GM19467 (cell line): Measurements from ENCODE around the gene FZD2.
"Not testable (repeated sequence)": the region's sequence is repeated elsewhere in the genome, so short reads cannot be mapped to it uniquely, and the experiment has no call there.

Source experiments
- ATAC-seq: cut with Tn5 transposase; IDR thresholded peaks from one replicate; pipeline ENCODE4 v1.9.1; 2021; ENCODE audit warnings: mild to moderate bottlenecking, moderate library complexity; ENCODE audit not compliant: unreplicated experiment

The FZD2 gene

GRCh38 chr17:44572801-44573200, 15.5 kb downstream of the FZD2 start:
- no peak for ATAC-seq

- ATAC-seq, result no peak
Measured at GRCh38 chr17:44575403-44575802, 18.1 kb downstream of the FZD2 start.

GRCh38 chr17:44578947-44579346, 21.7 kb downstream of the FZD2 start:
- no peak for ATAC-seq

- ATAC-seq, result no peak
Measured at GRCh38 chr17:44581868-44582267, 24.6 kb downstream of the FZD2 start.

- ATAC-seq, result no peak
Measured at GRCh38 chr17:44584443-44584842, 27.2 kb downstream of the FZD2 start.

- ATAC-seq, result no peak
Measured at GRCh38 chr17:44585315-44585714, 28.0 kb downstream of the FZD2 start.

GRCh38 chr17:44587339-44587738, 30.1 kb downstream of the FZD2 start:
- ATAC-seq, result no peak

GRCh38 chr17:44589316-44590071, 32.2 kb downstream of the FZD2 start:
- no peak for ATAC-seq

GRCh38 chr17:44590072-44590462, 32.8 kb downstream of the FZD2 start:
- not testable (repeated sequence) for ATAC-seq

- ATAC-seq, result not testable (repeated sequence)
Measured at GRCh38 chr17:44590762-44591161, 33.5 kb downstream of the FZD2 start.

GRCh38 chr17:44591206-44591605, 33.9 kb downstream of the FZD2 start:
- no peak for ATAC-seq

GRCh38 chr17:44593156-44593555, 35.9 kb downstream of the FZD2 start:
- ATAC-seq, result no peak

GRCh38 chr17:44595216-44595775, 38.0 kb downstream of the FZD2 start:
- ATAC-seq, result no peak

- ATAC-seq, result no peak
Measured at GRCh38 chr17:44598329-44598728, 41.0 kb downstream of the FZD2 start.

GRCh38 chr17:44598932-44599297, 41.6 kb downstream of the FZD2 start:
- ATAC-seq, result no peak

GRCh38 chr17:44599298-44600175, 42.3 kb downstream of the FZD2 start:
- ATAC-seq, result no peak

GRCh38 chr17:44601539-44601938, 44.3 kb downstream of the FZD2 start:
- no peak for ATAC-seq

GRCh38 chr17:44601973-44602372, 44.7 kb downstream of the FZD2 start:
- no peak for ATAC-seq

GRCh38 chr17:44602390-44602789, 45.1 kb downstream of the FZD2 start:
- ATAC-seq, result no peak

- no peak for ATAC-seq
Measured at GRCh38 chr17:44602970-44603369, 45.7 kb downstream of the FZD2 start.

GRCh38 chr17:44604116-44604761, 47.0 kb downstream of the FZD2 start:
- no peak for ATAC-seq
